ENCODE measurements around the gene THSD7A.

THSD7A gene

DNA sequence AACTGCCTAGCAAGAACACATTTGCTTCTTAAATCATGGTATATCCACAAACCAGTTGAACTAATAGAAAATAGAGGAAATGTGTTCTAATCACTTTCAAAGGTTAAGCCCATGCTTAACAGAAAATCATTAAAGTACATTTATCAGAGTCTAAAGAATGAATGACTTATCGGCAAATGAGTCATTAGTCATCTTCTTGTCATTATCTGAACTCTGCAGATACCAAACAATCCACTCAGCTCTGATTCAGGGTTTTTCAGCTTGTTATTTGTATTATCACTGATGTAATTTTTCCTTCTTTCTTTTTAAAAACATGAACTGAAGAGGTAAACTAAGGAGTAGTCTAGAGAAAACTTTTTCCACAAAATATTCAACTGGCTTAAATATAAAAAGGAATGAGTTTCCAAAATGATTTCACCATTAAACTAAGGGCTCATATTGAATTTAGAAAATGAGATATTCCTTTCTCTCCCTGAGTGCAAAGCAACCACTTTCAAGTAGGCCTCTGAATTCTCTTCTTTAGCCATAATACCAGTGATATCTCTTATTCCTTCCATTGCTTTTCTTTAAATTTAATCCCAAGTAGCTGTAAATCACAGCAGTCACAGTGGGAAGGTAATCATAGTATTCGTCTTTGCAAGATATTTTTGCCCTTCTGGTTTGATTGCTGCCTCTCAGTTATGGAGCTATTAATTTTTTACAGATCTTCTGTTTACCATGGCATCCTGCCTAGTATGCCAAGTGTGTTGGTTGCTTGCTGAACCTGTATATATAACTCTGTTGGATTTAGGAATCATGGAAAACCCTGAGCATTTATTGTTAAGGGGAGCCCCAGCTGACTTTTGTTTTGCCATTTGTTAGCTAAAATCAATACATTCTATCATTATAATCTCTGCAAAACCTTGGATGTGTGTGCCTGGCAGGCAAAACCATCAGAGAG is 125.1 kb downstream of the THSD7A start:
- peak in 1 of 2 donors; percentile 60 for DNase-seq
- Histone ChIP-seq H3K23ac (ENCODE audit: low read length) (no peak overlapping the region), H3K4ac (ENCODE audit: low read depth, low read length) (no peak overlapping the region), H2AFZ (ENCODE audit: insufficient read depth, low read length, poor library complexity) (no peak overlapping the region), H4K8ac (ENCODE audit: low read depth, low read length) (no peak overlapping the region), H3K14ac (ENCODE audit: low read length) (no peak overlapping the region), H2BK5ac (ENCODE audit: low read depth, low read length, poor library complexity) (no peak overlapping the region), H3K4me1 (ENCODE audit: control insufficient read depth in 1 of 2, insufficient read depth in 2 of 2, low read length in 2 of 2) (no peaks in the 10 kb centered on the region), H3K9me3 (ENCODE audit: insufficient read depth, low read depth, low read length) (no peaks in the 10 kb centered on the region), H2AK5ac (ENCODE audit: low read length) (no peak overlapping the region), H3K4me2 (ENCODE audit: low read length) (no peak overlapping the region), H3K79me1 (ENCODE audit: low read length) (no peaks in the 10 kb centered on the region), H2BK12ac (ENCODE audit: low read length) (no peak overlapping the region), H3K36me3 (ENCODE audit: control insufficient read depth in 1 of 2, insufficient read depth in 2 of 2, low read length in 2 of 2) (no peaks in the 10 kb centered on the region), H3K27me3 (ENCODE audit: insufficient read depth, low read length) (no peaks in the 10 kb centered on the region), H2BK120ac (ENCODE audit: insufficient read depth, low read length, poor library complexity) (no peak overlapping the region), H3K79me2 (ENCODE audit: control insufficient read depth, insufficient read depth, low read length, poor library complexity) (no peaks in the 10 kb centered on the region), H3K27ac (ENCODE audit: low read depth, low read length) (no peak overlapping the region), H3K4me3 (ENCODE audit: low read depth, low read length) (no peak overlapping the region), H3K18ac (ENCODE audit: low read length) (no peak overlapping the region), H3K9ac (ENCODE audit: low read length) (no peak overlapping the region), H4K91ac (ENCODE audit: low read depth, low read length) (no peak overlapping the region), H4K12ac (ENCODE audit: low read depth, low read length) (no peak overlapping the region)
- no CpG with 5 or more reads among the region's 2 CpGs for WGBS (ENCODE audit: extremely low coverage, insufficient coverage, insufficient read length)

DNA sequence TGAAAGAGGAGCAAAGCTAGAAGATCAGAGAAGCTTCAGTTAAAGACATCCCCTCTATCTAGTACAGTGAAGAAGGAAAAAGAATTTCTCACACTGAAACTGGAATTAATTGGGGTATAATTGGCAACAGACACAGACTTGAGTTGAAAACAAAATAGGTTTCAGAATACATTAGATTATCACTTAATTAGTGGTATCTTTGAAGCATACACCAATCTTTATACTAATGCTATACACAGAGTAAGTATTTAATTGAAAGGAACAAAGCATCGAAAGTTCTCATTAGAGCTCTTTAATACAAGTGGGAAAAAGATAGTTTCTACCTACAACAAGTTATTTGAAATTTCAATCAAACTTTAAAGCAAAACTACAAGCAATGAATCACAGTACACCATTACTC is 128.2 kb downstream of the THSD7A start:
- Histone ChIP-seq H4K8ac (ENCODE audit: low read depth, low read length) (no peak overlapping the region), H3K4me1 (ENCODE audit: control insufficient read depth in 1 of 2, insufficient read depth in 2 of 2, low read length in 2 of 2) (no peaks in the 10 kb centered on the region), H2BK12ac (ENCODE audit: low read length) (no peak overlapping the region), H3K9ac (ENCODE audit: low read length) (no peak overlapping the region), H3K4me3 (ENCODE audit: low read depth, low read length) (no peak overlapping the region), H3K36me3 (ENCODE audit: control insufficient read depth in 1 of 2, insufficient read depth in 2 of 2, low read length in 2 of 2) (no peaks in the 10 kb centered on the region), H3K27ac (ENCODE audit: low read depth, low read length) (no peak overlapping the region), H3K4me2 (ENCODE audit: low read length) (no peak overlapping the region), H3K9me3 (ENCODE audit: insufficient read depth, low read depth, low read length) (no peaks in the 10 kb centered on the region), H3K23ac (ENCODE audit: low read length) (no peak overlapping the region), H4K91ac (ENCODE audit: low read depth, low read length) (no peak overlapping the region), H2AK5ac (ENCODE audit: low read length) (no peak overlapping the region), H3K14ac (ENCODE audit: low read length) (no peak overlapping the region), H3K79me1 (ENCODE audit: low read length) (no peaks in the 10 kb centered on the region), H2BK120ac (ENCODE audit: insufficient read depth, low read length, poor library complexity) (no peak overlapping the region), H3K4ac (ENCODE audit: low read depth, low read length) (no peak overlapping the region), H3K79me2 (ENCODE audit: control insufficient read depth, insufficient read depth, low read length, poor library complexity) (no peaks in the 10 kb centered on the region), H2AFZ (ENCODE audit: insufficient read depth, low read length, poor library complexity) (no peak overlapping the region), H3K18ac (ENCODE audit: low read length) (no peak overlapping the region), H4K12ac (ENCODE audit: low read depth, low read length) (no peak overlapping the region), H3K27me3 (ENCODE audit: insufficient read depth, low read length) (no peaks in the 10 kb centered on the region), H2BK5ac (ENCODE audit: low read depth, low read length, poor library complexity) (no peak overlapping the region)
- no peak for DNase-seq
- no CpG with 5 or more reads among the region's 1 CpG for WGBS (ENCODE audit: extremely low coverage, insufficient coverage, insufficient read length)

DNA sequence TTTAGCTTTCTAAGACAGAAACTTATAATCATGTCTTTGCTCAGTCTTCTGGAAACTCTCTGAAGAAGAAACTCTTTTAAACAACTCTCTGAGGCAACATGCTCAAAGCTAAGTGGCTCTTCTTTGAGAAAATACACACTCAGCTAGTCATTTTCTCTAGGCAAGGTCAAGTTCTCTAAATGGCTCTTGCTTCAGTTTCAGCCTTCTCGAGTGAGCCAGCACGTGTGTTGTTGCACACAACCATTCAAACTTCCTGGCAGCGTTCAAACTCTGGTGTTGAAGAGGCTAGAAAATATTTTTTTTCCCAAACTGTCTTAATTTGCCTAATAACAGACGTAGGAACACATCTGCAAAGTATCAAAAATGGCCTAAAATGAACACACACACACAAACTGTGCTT is 129.1 kb downstream of the THSD7A start:
- DNase-seq = no peak
- Histone ChIP-seq H3K14ac (ENCODE audit: low read length) (no peak overlapping the region), H4K8ac (ENCODE audit: low read depth, low read length) (no peak overlapping the region), H3K79me1 (ENCODE audit: low read length) (no peaks in the 10 kb centered on the region), H3K36me3 (ENCODE audit: control insufficient read depth in 1 of 2, insufficient read depth in 2 of 2, low read length in 2 of 2) (no peaks in the 10 kb centered on the region), H2BK12ac (ENCODE audit: low read length) (no peak overlapping the region), H3K18ac (ENCODE audit: low read length) (no peak overlapping the region), H3K27me3 (ENCODE audit: insufficient read depth, low read length) (no peaks in the 10 kb centered on the region), H3K9me3 (ENCODE audit: insufficient read depth, low read depth, low read length) (no peaks in the 10 kb centered on the region), H2BK120ac (ENCODE audit: insufficient read depth, low read length, poor library complexity) (no peak overlapping the region), H2BK5ac (ENCODE audit: low read depth, low read length, poor library complexity) (no peak overlapping the region), H3K23ac (ENCODE audit: low read length) (no peak overlapping the region), H3K4me2 (ENCODE audit: low read length) (no peak overlapping the region), H3K9ac (ENCODE audit: low read length) (no peak overlapping the region), H3K79me2 (ENCODE audit: control insufficient read depth, insufficient read depth, low read length, poor library complexity) (no peaks in the 10 kb centered on the region), H4K12ac (ENCODE audit: low read depth, low read length) (no peak overlapping the region), H3K4ac (ENCODE audit: low read depth, low read length) (no peak overlapping the region), H2AK5ac (ENCODE audit: low read length) (no peak overlapping the region), H3K27ac (ENCODE audit: low read depth, low read length) (no peak overlapping the region), H3K4me1 (ENCODE audit: control insufficient read depth in 1 of 2, insufficient read depth in 2 of 2, low read length in 2 of 2) (no peaks in the 10 kb centered on the region), H3K4me3 (ENCODE audit: low read depth, low read length) (no peak overlapping the region), H4K91ac (ENCODE audit: low read depth, low read length) (no peak overlapping the region), H2AFZ (ENCODE audit: insufficient read depth, low read length, poor library complexity) (no peak overlapping the region)
- no CpG with 5 or more reads among the region's 4 CpGs for WGBS (ENCODE audit: extremely low coverage, insufficient coverage, insufficient read length)

DNA sequence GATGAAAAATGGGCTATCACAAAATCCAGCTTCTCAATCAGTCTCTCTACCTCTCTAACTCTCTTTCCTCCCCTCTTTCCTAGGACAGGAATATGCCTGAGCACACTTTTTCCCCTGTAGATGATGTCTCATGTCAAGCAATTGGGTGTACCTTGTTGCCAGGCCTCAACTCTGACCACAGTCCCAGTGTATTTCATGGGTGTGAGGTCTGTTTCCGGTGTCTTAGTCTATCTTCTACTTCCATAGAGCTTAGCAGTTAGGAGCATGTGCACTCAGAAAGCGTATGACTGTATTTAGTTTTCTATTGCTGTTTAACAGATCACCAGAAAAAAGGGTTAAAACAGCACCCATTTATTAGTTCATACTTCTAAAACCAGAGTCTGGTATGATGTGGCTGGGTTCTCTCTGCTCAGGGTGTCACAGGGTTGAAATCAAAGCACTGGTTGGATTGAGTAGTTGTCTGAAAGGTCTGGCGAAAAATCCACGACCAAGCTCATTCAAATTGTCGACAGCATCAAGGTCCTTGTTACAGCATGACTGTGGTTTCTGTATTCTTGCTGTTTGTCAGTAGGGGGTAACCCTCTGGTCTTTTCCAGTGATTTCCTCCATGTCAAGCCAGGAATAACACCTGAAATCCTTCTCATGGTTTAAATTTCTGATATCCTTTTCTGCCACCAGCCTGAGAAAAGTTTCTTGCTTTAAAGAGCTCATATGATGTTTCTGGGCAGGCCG is 130.0 kb downstream of the THSD7A start:
- Histone ChIP-seq H3K27ac (ENCODE audit: low read depth, low read length) (no peak overlapping the region), H3K4me1 (ENCODE audit: control insufficient read depth in 1 of 2, insufficient read depth in 2 of 2, low read length in 2 of 2) (no peaks in the 10 kb centered on the region), H2AFZ (ENCODE audit: insufficient read depth, low read length, poor library complexity) (no peak overlapping the region), H4K91ac (ENCODE audit: low read depth, low read length) (no peak overlapping the region), H3K14ac (ENCODE audit: low read length) (no peak overlapping the region), H3K9me3 (ENCODE audit: insufficient read depth, low read depth, low read length) (no peaks in the 10 kb centered on the region), H3K4me2 (ENCODE audit: low read length) (no peak overlapping the region), H2AK5ac (ENCODE audit: low read length) (no peak overlapping the region), H3K79me2 (ENCODE audit: control insufficient read depth, insufficient read depth, low read length, poor library complexity) (no peaks in the 10 kb centered on the region), H3K9ac (ENCODE audit: low read length) (no peak overlapping the region), H2BK120ac (ENCODE audit: insufficient read depth, low read length, poor library complexity) (no peak overlapping the region), H3K18ac (ENCODE audit: low read length) (no peak overlapping the region), H3K79me1 (ENCODE audit: low read length) (no peaks in the 10 kb centered on the region), H3K36me3 (ENCODE audit: control insufficient read depth in 1 of 2, insufficient read depth in 2 of 2, low read length in 2 of 2) (no peaks in the 10 kb centered on the region), H4K8ac (ENCODE audit: low read depth, low read length) (no peak overlapping the region), H2BK12ac (ENCODE audit: low read length) (no peak overlapping the region), H3K23ac (ENCODE audit: low read length) (no peak overlapping the region), H4K12ac (ENCODE audit: low read depth, low read length) (no peak overlapping the region), H2BK5ac (ENCODE audit: low read depth, low read length, poor library complexity) (no peak overlapping the region), H3K4ac (ENCODE audit: low read depth, low read length) (no peak overlapping the region), H3K27me3 (ENCODE audit: insufficient read depth, low read length) (no peaks in the 10 kb centered on the region), H3K4me3 (ENCODE audit: low read depth, low read length) (no peak overlapping the region)
- no peak for DNase-seq
- WGBS (ENCODE audit: extremely low coverage, insufficient coverage, insufficient read length) = no CpG with 5 or more reads among the region's 6 CpGs

Data from trophoblast cell (in vitro differentiated cells and primary cell).